ENCODE data around the gene SH3PXD2B. TPM values are rescaled to one million over a fixed set of nuclear protein-coding genes. Genes with fewer than 3 reads are reported as not detected.

Gene SH3PXD2B
- total RNA-seq, 1 experiment from 2014 or later = 27.5 TPM

DNA sequence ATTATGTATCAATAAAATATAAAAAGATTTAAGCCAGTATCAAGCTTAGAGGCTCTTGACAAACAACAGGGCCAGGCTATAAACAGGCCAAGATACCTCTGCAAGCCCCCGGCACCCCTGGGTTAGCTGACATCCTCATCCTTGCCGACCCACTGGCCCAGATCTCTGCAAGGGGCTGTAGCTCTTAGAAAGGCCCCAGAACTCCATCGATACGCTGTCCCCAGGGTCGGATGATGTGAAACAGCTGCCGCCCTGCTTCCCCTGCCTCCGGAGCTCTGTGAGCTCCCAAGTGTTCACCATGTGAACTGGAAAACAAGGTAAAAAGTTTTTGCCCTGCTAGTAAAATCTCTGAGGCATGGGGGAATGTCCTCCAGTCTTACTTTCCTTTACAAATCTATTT, 20.1 kb downstream of the SH3PXD2B start:
- CTCF ChIA-PET = interaction anchor here (0.6 kb wide), 1 partner anchor 28 kb away, joined by 3 read pairs; no protein-coding TSS in a partner anchor
- POLR2A ChIA-PET = no interaction called here
- Histone ChIP-seq H3K9me2 (ENCODE audit: insufficient read depth) (no peaks in the 10 kb centered on the region), H3K4me1 (ENCODE audit: control insufficient read depth in 1 of 2, insufficient read depth in 2 of 2, low read length in 2 of 2) (peaks cover 0 to 4% of the 10 kb centered on the region in 2 experiments; a peak in 1 of 4 replicates), H4K20me1 (ENCODE audit: insufficient read depth) (no peaks in the 10 kb centered on the region), H3K27ac (ENCODE audit: low read depth, low read length) (no peak overlapping the region), H3K4me3 (replicated peaks in 1 of 2; ENCODE audit: low read depth in 1 of 2, low read length in 2 of 2) (no peak overlapping the region), H3K27me3 (ENCODE audit: insufficient read depth, low read length) (no peaks in the 10 kb centered on the region), H3K36me3 (ENCODE audit: control insufficient read depth in 1 of 2, insufficient read depth in 2 of 2, low read length in 2 of 2) (no peaks in the 10 kb centered on the region), H2AFZ (ENCODE audit: low read depth, low read length, poor library complexity, severe bottlenecking) (no peak overlapping the region), H3K4me2 (ENCODE audit: low read length) (no peak overlapping the region), H3K79me2 (ENCODE audit: insufficient read depth, low read length) (0 out of 2 replicates have a peak, but pooled peaks cover 2% of the 10 kb centered on the region), H3K9me3 (ENCODE audit: control insufficient read depth in 1 of 2, insufficient read depth in 1 of 2, low read depth in 1 of 2, low read length in 2 of 2) (no peaks in the 10 kb centered on the region), H3K9ac (ENCODE audit: low read length) (no peak overlapping the region)
- DNase-seq (ENCODE audit: low read depth, low spot score) (no peak), ATAC-seq (no peak)
- TF ChIP-seq TCF7L2 (IDR thresholded peaks at IDR 0.05; ENCODE audit: borderline replicate concordance, extremely low read depth, insufficient read depth, insufficient read length) (no peak), SP1 (IDR thresholded peaks at IDR 0.05; ENCODE audit: low read depth) (no peak)
- intact Hi-C loops (cut with micrococcal nuclease) = no loop called here
- no TSS peak for BruUV-seq (replicated peaks)
- RAD21 ChIA-PET (ENCODE audit: low non-redundant PET in 1 of 2, low total read pairs in 2 of 2, uncharacterized antibody in 2 of 2, unreplicated experiment in 2 of 2) = no interaction called here

DNA sequence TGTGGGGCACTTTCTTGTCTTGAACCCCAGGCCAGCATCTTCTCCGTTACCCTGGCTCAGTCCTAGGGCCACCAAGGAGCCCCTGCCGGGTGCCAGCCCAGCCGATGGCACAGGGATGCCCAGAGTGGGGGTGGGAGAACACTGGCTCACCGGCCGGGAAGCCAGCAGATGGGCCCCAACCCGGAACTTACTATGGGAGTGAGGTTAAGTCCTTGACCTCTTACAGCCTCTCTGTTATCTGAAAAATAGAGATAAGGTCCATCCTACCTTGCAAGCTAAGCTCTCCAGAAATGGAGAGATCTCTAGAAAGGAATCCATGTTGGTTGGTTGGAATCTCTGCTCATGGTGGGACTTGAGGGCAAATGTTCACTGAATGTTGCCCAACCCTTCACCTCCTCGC, 20.8 kb downstream of the SH3PXD2B start:
- TF ChIP-seq, protein P1, sequence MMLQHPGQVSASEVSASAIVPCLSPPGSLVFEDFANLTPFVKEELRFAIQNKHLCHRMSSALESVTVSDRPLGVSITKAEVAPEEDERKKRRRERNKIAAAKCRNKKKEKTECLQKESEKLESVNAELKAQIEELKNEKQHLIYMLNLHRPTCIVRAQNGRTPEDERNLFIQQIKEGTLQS (IDR thresholded peaks at IDR 0.05) = no peak
- no peak for TF ChIP-seq POLR2A (IDR thresholded peaks at IDR 0.05; ENCODE audit: borderline replicate concordance, extremely low read depth, insufficient read depth, insufficient read length)
- no peak for TF ChIP-seq ELF1 (IDR thresholded peaks at IDR 0.05; ENCODE audit: borderline replicate concordance, low read depth)
- no peak for TF ChIP-seq ZNF274 (IDR thresholded peaks at IDR 0.05; ENCODE audit: low read depth, low read length)
- no peak for TF ChIP-seq ZBTB33 (IDR thresholded peaks at IDR 0.05; ENCODE audit: extremely low read depth, insufficient replicate concordance, low read length)
- no peak for TF ChIP-seq MAX (IDR thresholded peaks at IDR 0.05)
- no peak for TF ChIP-seq YY1 (IDR thresholded peaks at IDR 0.05; ENCODE audit: extremely low read depth, insufficient replicate concordance, low read depth, low read length)
- TF ChIP-seq SP1 (IDR thresholded peaks at IDR 0.05; ENCODE audit: low read depth) = no peak
- TF ChIP-seq FOSL1 (IDR thresholded peaks at IDR 0.05; ENCODE audit: low read depth) = no peak
- TF ChIP-seq, protein P2, sequence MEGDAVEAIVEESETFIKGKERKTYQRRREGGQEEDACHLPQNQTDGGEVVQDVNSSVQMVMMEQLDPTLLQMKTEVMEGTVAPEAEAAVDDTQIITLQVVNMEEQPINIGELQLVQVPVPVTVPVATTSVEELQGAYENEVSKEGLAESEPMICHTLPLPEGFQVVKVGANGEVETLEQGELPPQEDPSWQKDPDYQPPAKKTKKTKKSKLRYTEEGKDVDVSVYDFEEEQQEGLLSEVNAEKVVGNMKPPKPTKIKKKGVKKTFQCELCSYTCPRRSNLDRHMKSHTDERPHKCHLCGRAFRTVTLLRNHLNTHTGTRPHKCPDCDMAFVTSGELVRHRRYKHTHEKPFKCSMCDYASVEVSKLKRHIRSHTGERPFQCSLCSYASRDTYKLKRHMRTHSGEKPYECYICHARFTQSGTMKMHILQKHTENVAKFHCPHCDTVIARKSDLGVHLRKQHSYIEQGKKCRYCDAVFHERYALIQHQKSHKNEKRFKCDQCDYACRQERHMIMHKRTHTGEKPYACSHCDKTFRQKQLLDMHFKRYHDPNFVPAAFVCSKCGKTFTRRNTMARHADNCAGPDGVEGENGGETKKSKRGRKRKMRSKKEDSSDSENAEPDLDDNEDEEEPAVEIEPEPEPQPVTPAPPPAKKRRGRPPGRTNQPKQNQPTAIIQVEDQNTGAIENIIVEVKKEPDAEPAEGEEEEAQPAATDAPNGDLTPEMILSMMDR (IDR thresholded peaks at IDR 0.05 in 2 of 3, conservative IDR thresholded peaks at IDR 0.05 in 1 of 3; ENCODE audit: borderline replicate concordance in 1 of 3, insufficient read depth in 1 of 3, low read depth in 2 of 3, low read length in 2 of 3) = no peak
- TF ChIP-seq TCF7L2 (IDR thresholded peaks at IDR 0.05; ENCODE audit: borderline replicate concordance, extremely low read depth, insufficient read depth, insufficient read length) = no peak
- intact Hi-C loops (cut with micrococcal nuclease) = no loop called here
- BruUV-seq (replicated peaks) = no TSS peak
- H3K27ac ChIP-seq (ENCODE audit: low read depth, low read length) = no peak overlapping the region
- H3K9me2 ChIP-seq (ENCODE audit: insufficient read depth) = no peaks in the 10 kb centered on the region
- no peaks in the 10 kb centered on the region for H3K9me3 ChIP-seq (ENCODE audit: control insufficient read depth in 1 of 2, insufficient read depth in 1 of 2, low read depth in 1 of 2, low read length in 2 of 2)
- no peak overlapping the region for H3K4me3 ChIP-seq (replicated peaks in 1 of 2; ENCODE audit: low read depth in 1 of 2, low read length in 2 of 2)
- no peak overlapping the region for H3K4me2 ChIP-seq (ENCODE audit: low read length)
- no peak overlapping the region for H3K9ac ChIP-seq (ENCODE audit: low read length)
- RAD21 ChIA-PET (ENCODE audit: low non-redundant PET in 1 of 2, low total read pairs in 2 of 2, uncharacterized antibody in 2 of 2, unreplicated experiment in 2 of 2) = no interaction called here
- peaks cover 0 to 4% of the 10 kb centered on the region in 2 experiments; a peak in 1 of 4 replicates for H3K4me1 ChIP-seq (ENCODE audit: control insufficient read depth in 1 of 2, insufficient read depth in 2 of 2, low read length in 2 of 2)
- no peaks in the 10 kb centered on the region for H3K36me3 ChIP-seq (ENCODE audit: control insufficient read depth in 1 of 2, insufficient read depth in 2 of 2, low read length in 2 of 2)
- DNase-seq (ENCODE audit: low read depth, low spot score) (no peak), ATAC-seq (no peak)
- H2AFZ ChIP-seq (ENCODE audit: low read depth, low read length, poor library complexity, severe bottlenecking) = no peak overlapping the region
- no peaks in the 10 kb centered on the region for H4K20me1 ChIP-seq (ENCODE audit: insufficient read depth)
- H3K27me3 ChIP-seq (ENCODE audit: insufficient read depth, low read length) = no peaks in the 10 kb centered on the region
- POLR2A ChIA-PET = no interaction called here
- CTCF ChIA-PET = no interaction called here
- 0 out of 2 replicates have a peak, but pooled peaks cover 2% of the 10 kb centered on the region for H3K79me2 ChIP-seq (ENCODE audit: insufficient read depth, low read length)

Data from HCT116 (cell line).